CD8-positive, alpha-beta memory T cell (primary cell): ENCODE data around the gene ZBTB14. TPM values are rescaled to one million over a fixed set of nuclear protein-coding genes. Genes with fewer than 3 reads are reported as not detected.
A peak's percentile ranks its signal among the peaks of the same experiment; 100 is the strongest.

ENCODE experiments used
- CTCF ChIA-PET: fragments of 350-600 bp; sonication (Branson Sonifier 250); formaldehyde crosslinking; loops from one replicate; lab custom pipeline; 2021; ENCODE audit warnings: antibody characterized with exemption; lab: Charles Lee
- POLR2A ChIA-PET: fragments of 350-600 bp; sonication (Branson Sonifier 250); formaldehyde crosslinking; loops from one replicate; lab custom pipeline; 2021; ENCODE audit warnings: antibody characterized with exemption; lab: Charles Lee
- DNase-seq, 5 donors: peaks; one replicate each; pipeline versions ENCODE4 v3.0.0 to v3.0.0-alpha.2; 2020 to 2022; ENCODE audit warnings: mixed read lengths in 1 of 5
- H3K27ac ChIP-seq: one replicate; pipeline ENCODE4 v1.7.0; 2013; ENCODE audit warnings: low read depth, mild to moderate bottlenecking, low read length, moderate library complexity
- H3K27me3 ChIP-seq: 2 replicates; pipeline ENCODE4 v1.7.0; 2013; ENCODE audit warnings: low read length, mild to moderate bottlenecking; ENCODE audit not compliant: insufficient read depth, poor library complexity, severe bottlenecking
- H3K36me3 ChIP-seq: 2 replicates; pipeline ENCODE4 v1.7.0; 2013; ENCODE audit warnings: mild to moderate bottlenecking, low read length, moderate library complexity; ENCODE audit not compliant: insufficient read depth
- H3K4me1 ChIP-seq: 2 replicates; pipeline ENCODE4 v1.7.0; 2013; ENCODE audit warnings: mild to moderate bottlenecking, low read length, moderate library complexity; ENCODE audit not compliant: insufficient read depth
- H3K4me3 ChIP-seq: 2 replicates; pipeline ENCODE4 v1.7.0; 2013; ENCODE audit warnings: mild to moderate bottlenecking, low read length
- H3K9me3 ChIP-seq: 2 replicates; pipeline ENCODE4 v1.7.0; 2013; ENCODE audit warnings: mild to moderate bottlenecking, low read length
- H3K27ac Mint-ChIP-seq, 8 donors: one replicate each; pipeline ENCODE4 v1.8.0; 2020 to 2021; ENCODE audit warnings: mixed read lengths in 8 of 8, mild to moderate bottlenecking in 6 of 8, inconsistent platforms in 3 of 8, moderate library complexity in 3 of 8
- H3K27me3 Mint-ChIP-seq, 2 donors: one replicate each; pipeline ENCODE4 v1.8.0; 2020 to 2021; ENCODE audit warnings: mixed read lengths in 2 of 2, mild to moderate bottlenecking in 1 of 2, moderate library complexity in 1 of 2
- H3K36me3 Mint-ChIP-seq, 3 donors: one replicate each; pipeline ENCODE4 v1.8.0; 2020 to 2021; ENCODE audit warnings: mixed read lengths in 3 of 3, inconsistent platforms in 1 of 3, mild to moderate bottlenecking in 1 of 3
- H3K4me1 Mint-ChIP-seq, 3 donors: one replicate each; pipeline ENCODE4 v1.8.0; 2020 to 2021; ENCODE audit warnings: mixed read lengths in 3 of 3, inconsistent platforms in 1 of 3, mild to moderate bottlenecking in 1 of 3
- H3K4me3 Mint-ChIP-seq, 7 donors: one replicate each; pipeline ENCODE4 v1.8.0; 2020 to 2021; ENCODE audit warnings: mixed read lengths in 7 of 7, mild to moderate bottlenecking in 6 of 7, moderate library complexity in 4 of 7, inconsistent platforms in 2 of 7
- H3K9me3 Mint-ChIP-seq, 5 donors: one replicate each; pipeline ENCODE4 v1.8.0; 2020 to 2022; ENCODE audit warnings: mixed read lengths in 5 of 5, mild to moderate bottlenecking in 3 of 5, moderate library complexity in 2 of 5, inconsistent platforms in 1 of 5
- polyA plus RNA-seq: library from polyadenylated mRNA; unstranded; fragments of 300-500 nt; fragmentation: Illumina TruSeq; gene quantifications from one replicate; pipeline ENCODE4 v1.2.3, GENCODE V29; 2021
- total RNA-seq, 2 experiments: library from RNA; stranded (reverse); gene quantifications; one replicate each; pipeline ENCODE4 v1.2.3, GENCODE V29; 2021

The ZBTB14 gene, protein sequence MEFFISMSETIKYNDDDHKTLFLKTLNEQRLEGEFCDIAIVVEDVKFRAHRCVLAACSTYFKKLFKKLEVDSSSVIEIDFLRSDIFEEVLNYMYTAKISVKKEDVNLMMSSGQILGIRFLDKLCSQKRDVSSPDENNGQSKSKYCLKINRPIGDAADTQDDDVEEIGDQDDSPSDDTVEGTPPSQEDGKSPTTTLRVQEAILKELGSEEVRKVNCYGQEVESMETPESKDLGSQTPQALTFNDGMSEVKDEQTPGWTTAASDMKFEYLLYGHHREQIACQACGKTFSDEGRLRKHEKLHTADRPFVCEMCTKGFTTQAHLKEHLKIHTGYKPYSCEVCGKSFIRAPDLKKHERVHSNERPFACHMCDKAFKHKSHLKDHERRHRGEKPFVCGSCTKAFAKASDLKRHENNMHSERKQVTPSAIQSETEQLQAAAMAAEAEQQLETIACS
- total RNA-seq = 10 to 100 TPM; 21.1 to 22.2 TPM
- 14.8 TPM for polyA plus RNA-seq

DNA sequence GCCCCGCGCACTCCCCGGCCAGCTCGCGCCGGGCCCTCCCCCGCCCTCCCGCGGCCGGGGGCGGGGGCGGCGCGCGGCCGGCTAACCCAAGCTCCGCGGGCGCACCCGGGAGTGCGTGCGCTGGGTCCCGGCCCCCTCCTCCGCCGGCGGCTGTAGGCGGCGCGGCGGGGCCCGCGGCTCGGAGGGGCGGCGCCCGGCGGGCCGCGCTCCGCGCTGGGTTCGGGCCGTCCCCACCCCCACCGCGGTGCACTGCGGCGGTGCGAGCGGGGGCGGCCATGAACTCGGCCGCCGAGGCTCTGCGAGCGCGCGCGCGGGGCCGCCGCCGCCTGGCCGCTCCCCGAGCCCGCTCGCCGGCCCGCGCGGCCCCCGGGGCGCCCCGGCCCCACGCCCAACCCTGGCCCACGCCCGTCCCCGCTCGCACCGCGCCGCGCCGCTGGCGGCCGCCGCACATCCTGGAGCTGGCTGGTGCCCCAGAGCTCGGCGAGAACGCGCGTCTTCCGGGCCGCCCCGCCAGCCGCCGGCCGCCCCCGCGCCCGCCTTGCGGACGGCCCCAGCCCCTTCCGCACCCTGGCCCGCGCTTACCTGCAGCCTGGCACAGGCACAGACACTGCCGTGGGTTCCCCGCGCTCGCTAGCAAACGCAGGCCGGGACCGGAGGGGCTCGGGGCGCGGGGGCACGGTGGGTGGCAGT lies at the start of gene ZBTB14:
ZBTB14 (minus strand) TSS at position 496 of the 690 bp plus-strand sequence. CDS start 2,480 bp downstream, outside the sequence.
- no peaks in the 10 kb centered on the region for H3K27me3 ChIP-seq
- CTCF ChIA-PET = interaction anchor here (0.9 to 5.6 kb wide), 4 partner anchors 10 to 162 kb away, joined by 3 to 50 read pairs (median 10); no protein-coding TSS in a partner anchor
- H3K36me3 Mint-ChIP-seq = peaks cover 10 to 39% (median 13%) of the 10 kb centered on the region in 3 donors
- DNase-seq = peak; percentile 59 to 83 (median 76)
- peak within 1 kb of the TSS; percentile 91 to 99 (median 97) for H3K4me3 Mint-ChIP-seq
- peak within 1 kb of the TSS; percentile 91 for H3K4me3 ChIP-seq
- H3K4me1 Mint-ChIP-seq = peaks cover 34 to 48% (median 46%) of the 10 kb centered on the region in 3 donors
- H3K27ac ChIP-seq = peak within 1 kb of the TSS; percentile 92
- POLR2A ChIA-PET = interaction anchor here (0.6 to 5.1 kb wide), 11 partner anchors 10 to 136 kb away, joined by 3 to 136 read pairs (median 4); no protein-coding TSS in a partner anchor
- H3K9me3 ChIP-seq = no peaks in the 10 kb centered on the region
- H3K9me3 Mint-ChIP-seq = no peaks in the 10 kb centered on the region
- H3K27me3 Mint-ChIP-seq = peaks cover 0 to 4% of the 10 kb centered on the region in 2 donors
- H3K36me3 ChIP-seq = peaks cover 15% of the 10 kb centered on the region
- peaks cover 29% of the 10 kb centered on the region for H3K4me1 ChIP-seq
- H3K27ac Mint-ChIP-seq = peak within 1 kb of the TSS; percentile 98 to 99 (median 99)

DNA sequence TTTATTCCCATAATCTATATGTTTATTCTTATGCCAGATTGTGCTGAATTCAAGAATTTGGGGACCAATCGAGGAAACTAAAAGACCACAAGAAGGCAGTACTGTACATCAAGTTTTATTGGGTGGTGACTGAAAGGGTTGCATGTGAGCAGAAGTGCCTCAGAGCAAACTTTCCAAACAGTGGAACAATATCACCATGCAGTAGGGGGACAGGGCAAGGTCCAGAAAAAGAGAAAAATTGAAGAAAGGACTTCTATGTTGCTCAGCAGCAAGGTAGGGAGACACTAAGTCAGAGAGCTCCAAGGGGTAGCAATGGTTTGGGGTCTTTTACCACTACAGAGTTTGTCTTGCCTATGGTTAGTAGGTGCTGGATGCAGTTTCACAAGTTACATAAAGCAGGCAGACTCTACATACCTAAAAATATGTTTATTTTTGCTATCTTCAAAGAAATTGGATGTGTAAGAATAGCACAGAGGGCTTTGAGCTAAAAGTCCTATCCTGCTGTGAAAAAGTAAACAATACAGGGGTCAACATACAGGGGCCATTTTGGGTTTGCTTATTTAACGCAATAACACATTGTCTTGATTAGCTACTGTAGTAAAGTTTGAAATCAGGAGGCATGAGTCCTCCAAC lies 43.8 kb upstream of the ZBTB14 start:
- no peak overlapping the region for H3K27ac ChIP-seq
- ChIA-PET POLR2A (no interaction called here), CTCF (no interaction called here)
- H3K27me3 ChIP-seq = no peaks in the 10 kb centered on the region
- peaks cover 2 to 28% (median 12%) of the 10 kb centered on the region in 5 donors for H3K9me3 Mint-ChIP-seq
- DNase-seq = no peak
- H3K4me3 ChIP-seq = no peak overlapping the region
- H3K27me3 Mint-ChIP-seq = peaks cover 8 to 39% of the 10 kb centered on the region in 2 donors
- H3K4me1 Mint-ChIP-seq = no peaks in the 10 kb centered on the region
- H3K9me3 ChIP-seq = no peaks in the 10 kb centered on the region
- peaks cover 0 to 21% (median 1%) of the 10 kb centered on the region in 3 donors for H3K36me3 Mint-ChIP-seq
- H3K4me1 ChIP-seq = no peaks in the 10 kb centered on the region
- H3K36me3 ChIP-seq = no peaks in the 10 kb centered on the region
- H3K4me3 Mint-ChIP-seq = no peak overlapping the region
- no peak overlapping the region for H3K27ac Mint-ChIP-seq

DNA sequence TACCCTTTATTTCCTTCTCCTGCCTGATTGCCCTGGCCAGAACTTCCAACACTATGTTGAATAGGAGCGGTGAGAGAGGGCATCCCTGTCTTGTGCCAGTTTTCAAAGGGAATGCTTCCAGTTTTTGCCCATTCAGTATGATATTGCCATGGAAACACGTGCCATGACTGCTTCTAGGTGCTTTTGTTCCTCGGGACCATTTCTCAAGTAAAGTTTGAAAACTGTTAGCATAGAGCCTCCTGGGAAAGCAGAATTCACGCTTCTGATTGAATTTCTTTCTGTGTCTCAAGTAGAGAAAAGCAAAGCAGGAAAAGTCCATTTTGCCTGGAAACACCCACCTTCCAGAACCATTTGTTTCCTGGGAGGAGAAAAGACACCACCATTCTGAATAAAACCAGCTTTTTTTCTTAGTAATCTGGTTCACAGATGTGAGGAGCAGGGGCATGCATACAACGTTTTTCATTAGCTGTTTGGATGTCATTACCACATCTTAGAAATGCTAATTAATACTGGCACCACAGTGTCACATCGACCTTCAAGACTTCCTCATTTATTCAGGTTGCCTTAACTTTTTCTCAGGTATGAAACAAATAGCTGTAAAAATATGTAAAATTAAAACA lies 39.0 kb upstream of the ZBTB14 start:
- H3K4me1 ChIP-seq = no peaks in the 10 kb centered on the region
- no peaks in the 10 kb centered on the region for H3K27me3 ChIP-seq
- ChIA-PET POLR2A (no interaction called here), CTCF (no interaction called here)
- Mint-ChIP-seq H3K9me3 (peaks cover 5 to 19% (median 6%) of the 10 kb centered on the region in 5 donors), H3K4me1 (no peaks in the 10 kb centered on the region), H3K4me3 (no peak overlapping the region), H3K27ac (no peak overlapping the region), H3K27me3 (peaks cover 1 to 12% of the 10 kb centered on the region in 2 donors), H3K36me3 (peaks cover 0 to 17% (median 1%) of the 10 kb centered on the region in 3 donors)
- H3K4me3 ChIP-seq = no peak overlapping the region
- no peaks in the 10 kb centered on the region for H3K9me3 ChIP-seq
- H3K36me3 ChIP-seq = no peaks in the 10 kb centered on the region
- DNase-seq = no peak
- no peak overlapping the region for H3K27ac ChIP-seq

DNA sequence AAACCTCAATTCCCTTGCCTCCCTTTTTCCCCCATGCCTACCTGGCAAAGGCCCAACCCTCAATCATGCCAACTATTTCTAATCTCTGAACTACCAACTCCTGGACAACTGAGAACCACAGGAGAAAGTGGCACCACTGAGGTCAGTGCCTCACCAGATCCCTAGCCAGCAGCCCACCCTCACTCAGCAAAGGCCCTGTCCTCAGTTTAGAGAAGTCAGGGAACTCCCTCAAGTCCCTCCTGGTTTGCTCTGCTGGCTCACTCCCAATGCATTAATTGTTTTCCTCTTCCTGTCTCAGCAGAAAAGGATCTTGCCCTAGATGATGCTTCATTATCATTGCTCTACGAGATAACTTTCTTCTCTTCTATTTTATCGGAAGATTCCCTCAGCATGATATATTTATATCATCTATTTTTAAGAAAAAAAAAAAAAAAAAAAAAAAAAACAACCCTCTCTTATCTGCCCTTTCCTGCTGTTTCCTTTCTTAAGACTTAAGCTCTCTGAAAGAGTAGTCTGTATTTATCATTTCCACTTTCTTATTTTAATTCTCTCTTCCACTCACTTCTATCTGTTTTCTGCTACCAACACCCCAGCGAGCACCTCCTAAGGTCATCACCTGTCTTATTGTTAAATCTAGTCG lies 22.7 kb upstream of the ZBTB14 start:
- Mint-ChIP-seq H3K36me3 (peaks cover 18 to 53% (median 28%) of the 10 kb centered on the region in 3 donors), H3K27ac (no peak overlapping the region), H3K27me3 (peaks cover 0 to 2% of the 10 kb centered on the region in 2 donors), H3K4me1 (no peaks in the 10 kb centered on the region), H3K9me3 (peaks cover 0 to 9% (median 2%) of the 10 kb centered on the region in 5 donors), H3K4me3 (no peak overlapping the region)
- Histone ChIP-seq H3K27ac (no peak overlapping the region), H3K4me1 (no peaks in the 10 kb centered on the region), H3K36me3 (no peaks in the 10 kb centered on the region), H3K9me3 (no peaks in the 10 kb centered on the region), H3K4me3 (no peak overlapping the region), H3K27me3 (no peaks in the 10 kb centered on the region)
- ChIA-PET POLR2A (no interaction called here), CTCF (no interaction called here)
- DNase-seq = no peak

DNA sequence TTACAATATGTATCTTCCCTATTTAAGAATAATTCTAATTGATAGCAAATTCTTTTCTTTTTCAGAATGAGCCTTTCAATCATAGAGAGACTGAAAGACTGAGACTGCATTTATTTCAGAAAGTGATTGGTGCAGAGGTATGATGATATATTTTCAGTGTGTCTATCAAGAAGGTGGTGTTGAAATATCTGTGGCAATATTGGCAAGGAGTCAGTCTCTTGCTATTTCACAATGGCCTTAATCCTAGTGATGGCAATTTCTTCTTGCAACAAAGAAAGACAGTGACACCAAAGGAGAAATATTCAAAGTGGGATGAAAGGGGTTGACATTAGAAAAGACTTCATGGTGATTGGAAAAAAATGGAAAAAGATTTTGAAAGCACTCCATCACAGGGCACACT lies 21.7 kb upstream of the ZBTB14 start:
- no peaks in the 10 kb centered on the region for H3K27me3 ChIP-seq
- H3K4me1 ChIP-seq = no peaks in the 10 kb centered on the region
- no peak overlapping the region for H3K27ac Mint-ChIP-seq
- CTCF ChIA-PET = no interaction called here
- POLR2A ChIA-PET = no interaction called here
- H3K36me3 ChIP-seq = no peaks in the 10 kb centered on the region
- DNase-seq = no peak
- H3K4me3 Mint-ChIP-seq = no peak overlapping the region
- H3K36me3 Mint-ChIP-seq = peaks cover 14 to 43% (median 24%) of the 10 kb centered on the region in 3 donors
- no peaks in the 10 kb centered on the region for H3K9me3 ChIP-seq
- peaks cover 0 to 2% of the 10 kb centered on the region in 2 donors for H3K27me3 Mint-ChIP-seq
- H3K4me1 Mint-ChIP-seq = no peaks in the 10 kb centered on the region
- peaks cover 0 to 3% (median 0%) of the 10 kb centered on the region in 5 donors for H3K9me3 Mint-ChIP-seq
- no peak overlapping the region for H3K27ac ChIP-seq
- H3K4me3 ChIP-seq = no peak overlapping the region

DNA sequence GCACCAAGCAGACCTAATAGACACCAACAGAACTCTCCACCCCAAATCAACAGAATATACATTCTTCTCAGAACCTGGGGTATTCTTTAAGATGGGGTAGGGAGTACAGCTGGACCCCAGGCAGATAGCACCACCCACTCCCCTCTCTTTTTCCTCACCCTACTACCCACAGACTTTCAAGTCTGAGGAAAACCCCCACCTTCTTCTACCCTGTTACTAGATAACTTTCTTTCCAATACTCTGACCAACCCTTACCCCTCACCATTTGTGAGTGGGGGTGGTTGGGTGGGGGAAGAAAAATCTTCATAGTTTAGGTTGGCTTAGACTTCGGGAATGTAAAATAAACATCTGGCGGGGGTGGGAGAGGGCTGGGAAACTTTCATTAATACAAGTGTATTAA lies 20.3 kb upstream of the ZBTB14 start:
- Mint-ChIP-seq H3K36me3 (peaks cover 12 to 32% (median 24%) of the 10 kb centered on the region in 3 donors), H3K9me3 (no peaks in the 10 kb centered on the region), H3K4me1 (peaks cover 7 to 11% (median 10%) of the 10 kb centered on the region in 3 donors), H3K27me3 (no peaks in the 10 kb centered on the region), H3K27ac (peak overlapping the region in 1 of 8 donors; percentile 82), H3K4me3 (no peak overlapping the region)
- Histone ChIP-seq H3K9me3 (no peaks in the 10 kb centered on the region), H3K27ac (no peak overlapping the region), H3K4me3 (no peak overlapping the region), H3K4me1 (no peaks in the 10 kb centered on the region), H3K27me3 (no peaks in the 10 kb centered on the region), H3K36me3 (no peaks in the 10 kb centered on the region)
- DNase-seq = no peak
- ChIA-PET POLR2A (no interaction called here), CTCF (no interaction called here)

DNA sequence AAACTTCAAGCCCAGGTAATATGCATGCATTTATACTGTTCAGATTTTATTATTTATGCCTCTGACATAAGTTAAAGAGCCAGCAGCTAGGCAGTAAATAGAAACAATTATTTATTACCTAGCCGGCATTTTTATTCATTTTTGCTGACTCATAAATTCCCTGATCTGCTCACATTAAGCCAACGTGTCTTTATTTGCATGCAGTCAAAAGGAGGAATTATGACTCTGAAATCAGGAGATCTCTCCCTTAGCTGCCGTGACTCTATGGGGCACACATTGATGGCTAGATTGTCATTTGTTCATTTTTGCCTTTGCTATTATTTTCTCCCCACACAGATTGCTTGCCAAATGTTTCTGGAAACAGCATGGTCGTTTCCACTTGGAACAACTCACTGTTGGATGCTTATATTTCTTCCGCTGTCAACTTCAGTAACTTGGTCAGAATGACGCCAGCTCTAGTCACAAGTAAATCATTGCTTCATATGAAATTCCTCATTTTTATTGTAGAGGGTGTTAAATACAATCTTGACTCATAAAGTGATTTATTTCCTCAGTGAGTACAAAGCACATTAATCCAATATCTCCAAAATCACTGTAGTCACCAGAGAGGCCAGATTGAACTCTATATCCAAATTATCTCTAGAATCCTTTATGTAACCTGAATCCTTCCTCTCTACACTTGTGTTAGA lies 15.9 kb upstream of the ZBTB14 start:
- H3K9me3 ChIP-seq = no peaks in the 10 kb centered on the region

More for the DNA sequence above, 15.9 kb upstream of the ZBTB14 start:
- Mint-ChIP-seq H3K4me3 (peak overlapping the region in 4 of 7 donors; percentile 5 to 37 (median 10)), H3K27ac (peak overlapping the region in 3 of 8 donors; percentile 18 to 52 (median 41)), H3K9me3 (no peaks in the 10 kb centered on the region), H3K36me3 (no peaks in the 10 kb centered on the region), H3K4me1 (peaks cover 24 to 29% (median 29%) of the 10 kb centered on the region in 3 donors), H3K27me3 (no peaks in the 10 kb centered on the region)
- Histone ChIP-seq H3K36me3 (no peaks in the 10 kb centered on the region), H3K4me1 (peaks cover 7% of the 10 kb centered on the region), H3K27ac (no peak overlapping the region), H3K27me3 (no peaks in the 10 kb centered on the region), H3K4me3 (no peak overlapping the region)
- ChIA-PET POLR2A (interaction anchor here (0.5 kb wide), 1 partner anchor 15 kb away, joined by 3 read pairs; no protein-coding TSS in a partner anchor), CTCF (no interaction called here)
- DNase-seq = no peak
